OCI-LY1 (cell line): ENCODE data around the gene ZNF30.

Experiments used
- H2AFZ ChIP-seq: fragments of 200-600 bp; sonication (generic), shearing (Covaris generic); 2 replicates; pipeline ENCODE4 v1.6.0; 2014; ENCODE audit warnings: antibody characterized with exemption, mild to moderate bottlenecking, low read length
- H3F3A ChIP-seq: fragments of 200-600 bp; sonication (generic), shearing (Covaris generic); 2 replicates; pipeline ENCODE4 v1.6.0; 2014; ENCODE audit warnings: mild to moderate bottlenecking, antibody characterized with exemption, low read length, moderate library complexity; ENCODE audit not compliant: insufficient read depth
- H3K27ac ChIP-seq: fragments of 200-600 bp; sonication (generic); 2 replicates; pipeline ENCODE4 v1.5.1; 2014; ENCODE audit warnings: low read length, mixed run types, mild to moderate bottlenecking, low read depth; ENCODE audit not compliant: poor library complexity, severe bottlenecking
- H3K27me3 ChIP-seq: fragments of 200-600 bp; sonication (generic); 2 replicates; pipeline ENCODE4 v1.6.0; 2014; ENCODE audit warnings: antibody characterized with exemption, mild to moderate bottlenecking, low read length, moderate library complexity; ENCODE audit not compliant: insufficient read depth
- H3K36me3 ChIP-seq: fragments of 200-600 bp; sonication (generic); 2 replicates; pipeline ENCODE4 v1.6.1; 2014; ENCODE audit warnings: mild to moderate bottlenecking, antibody characterized with exemption, low read length, moderate library complexity, mixed read lengths; ENCODE audit not compliant: insufficient read depth
- H3K4me1 ChIP-seq: fragments of 200-600 bp; sonication (generic); 2 replicates; pipeline ENCODE4 v1.5.1; 2014; ENCODE audit warnings: mild to moderate bottlenecking, low read length, moderate library complexity; ENCODE audit not compliant: insufficient read depth, severe bottlenecking
- H3K4me2 ChIP-seq: fragments of 200-600 bp; sonication (generic), shearing (Covaris generic); 2 replicates; pipeline ENCODE4 v1.6.1; 2014; ENCODE audit warnings: low read length
- H3K4me3 ChIP-seq: fragments of 200-600 bp; sonication (generic); 2 replicates; pipeline ENCODE4 v1.5.1; 2014; ENCODE audit warnings: low read length, low read depth, mild to moderate bottlenecking, mixed read lengths; ENCODE audit not compliant: poor library complexity, severe bottlenecking
- H3K79me2 ChIP-seq: fragments of 200-600 bp; shearing (Covaris generic); 2 replicates; pipeline ENCODE4 v1.6.1; 2016; ENCODE audit warnings: mixed run types, low read length, mixed read lengths; ENCODE audit not compliant: insufficient read depth
- H3K9ac ChIP-seq: fragments of 200-600 bp; sonication (generic), shearing (Covaris generic); 2 replicates; pipeline ENCODE4 v1.6.1; 2014; ENCODE audit warnings: mild to moderate bottlenecking, low read length, mixed read lengths
- H3K9me2 ChIP-seq: fragments of 200-600 bp; sonication (generic), shearing (Covaris generic); 2 replicates; pipeline ENCODE4 v1.6.1; 2014; ENCODE audit warnings: low read depth, mild to moderate bottlenecking, low read length, mixed read lengths
- H3K9me3 ChIP-seq: fragments of 200-600 bp; shearing (Covaris generic); 2 replicates; pipeline ENCODE4 v1.6.1; 2014; ENCODE audit warnings: low read length, mixed read lengths
- H4K20me1 ChIP-seq: fragments of 200-600 bp; sonication (generic), shearing (Covaris generic); 2 replicates; pipeline ENCODE4 v1.6.0; 2016; ENCODE audit warnings: mild to moderate bottlenecking, low read length; ENCODE audit not compliant: insufficient read depth
- EZH2 ChIP-seq: fragments of 200-600 bp; sonication (generic), shearing (Covaris generic); IDR thresholded peaks from 2 replicates; pipeline ENCODE4 v1.8.0; 2017; ENCODE audit warnings: borderline replicate concordance, mixed run types, mild to moderate bottlenecking, antibody characterized with exemption, low read length, moderate library complexity, mixed read lengths
- TF ChIP-seq, protein P1 (sequence below): fragments of 200-600 bp; sonication (generic), shearing (Covaris generic); IDR thresholded peaks from 2 replicates; pipeline ENCODE4 v1.5.1; 2017; ENCODE audit warnings: mild to moderate bottlenecking, antibody characterized with exemption, low read length, moderate library complexity, mixed read lengths

Gene ZNF30

DNA sequence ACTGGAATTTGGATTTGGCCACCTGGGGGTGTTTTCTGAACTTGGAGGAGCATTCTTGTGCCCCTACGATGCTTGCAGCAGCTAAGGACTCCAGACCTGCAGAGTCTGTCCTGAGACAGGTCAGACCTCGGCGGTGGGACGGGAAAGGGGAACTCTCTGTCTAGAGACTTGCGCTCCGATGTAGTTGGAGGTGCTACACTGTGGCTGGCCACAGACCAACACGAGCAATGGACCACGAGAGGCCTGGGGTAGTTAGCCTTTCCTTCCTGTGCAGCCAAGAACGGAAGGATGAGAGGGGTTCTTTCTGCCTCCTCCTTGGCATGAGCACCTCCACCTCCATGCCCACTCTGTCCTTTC, 67.6 kb downstream of the ZNF30 start:
- TF ChIP-seq, protein P1, sequence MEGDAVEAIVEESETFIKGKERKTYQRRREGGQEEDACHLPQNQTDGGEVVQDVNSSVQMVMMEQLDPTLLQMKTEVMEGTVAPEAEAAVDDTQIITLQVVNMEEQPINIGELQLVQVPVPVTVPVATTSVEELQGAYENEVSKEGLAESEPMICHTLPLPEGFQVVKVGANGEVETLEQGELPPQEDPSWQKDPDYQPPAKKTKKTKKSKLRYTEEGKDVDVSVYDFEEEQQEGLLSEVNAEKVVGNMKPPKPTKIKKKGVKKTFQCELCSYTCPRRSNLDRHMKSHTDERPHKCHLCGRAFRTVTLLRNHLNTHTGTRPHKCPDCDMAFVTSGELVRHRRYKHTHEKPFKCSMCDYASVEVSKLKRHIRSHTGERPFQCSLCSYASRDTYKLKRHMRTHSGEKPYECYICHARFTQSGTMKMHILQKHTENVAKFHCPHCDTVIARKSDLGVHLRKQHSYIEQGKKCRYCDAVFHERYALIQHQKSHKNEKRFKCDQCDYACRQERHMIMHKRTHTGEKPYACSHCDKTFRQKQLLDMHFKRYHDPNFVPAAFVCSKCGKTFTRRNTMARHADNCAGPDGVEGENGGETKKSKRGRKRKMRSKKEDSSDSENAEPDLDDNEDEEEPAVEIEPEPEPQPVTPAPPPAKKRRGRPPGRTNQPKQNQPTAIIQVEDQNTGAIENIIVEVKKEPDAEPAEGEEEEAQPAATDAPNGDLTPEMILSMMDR, result no peak
- TF ChIP-seq EZH2, result no peak
- Histone ChIP-seq H3K79me2 (no peaks in the 10 kb centered on the region), H4K20me1 (no peaks in the 10 kb centered on the region), H3K9ac (no peak overlapping the region), H3K27me3 (peaks cover 24% of the 10 kb centered on the region), H3K9me3 (no peaks in the 10 kb centered on the region), H3K27ac (no peak overlapping the region), H3K4me2 (no peak overlapping the region), H3K9me2 (no peaks in the 10 kb centered on the region), H3K36me3 (no peaks in the 10 kb centered on the region), H3F3A (no peaks in the 10 kb centered on the region), H3K4me1 (peaks cover 17% of the 10 kb centered on the region), H2AFZ (no peak overlapping the region), H3K4me3 (no peak overlapping the region)
